Transverse colon (tissue), 4 donors: ENCODE measurements around the gene SHISA5. TPM values are rescaled to one million over a fixed set of nuclear protein-coding genes. Genes with fewer than 3 reads are reported as not detected.

ENCODE experiments used
- DNase-seq: peaks from one replicate; pipeline ENCODE4 v3.0.0-alpha.2; 2019
- H3K27ac ChIP-seq, 4 donors: fragments of 200-600 bp; sonication (generic); 2 replicates each; pipeline ENCODE4 v1.5.1; 2016 to 2018; ENCODE audit warnings: inconsistent platforms in 4 of 4
- H3K27me3 ChIP-seq: fragments of 200-600 bp; sonication (generic); 2 replicates; pipeline ENCODE4 v1.5.1; 2017; ENCODE audit warnings: inconsistent platforms
- H3K36me3 ChIP-seq, 4 donors: fragments of 200-600 bp; sonication (generic); 2 replicates each; pipeline ENCODE4 v1.5.1; 2017 to 2019; ENCODE audit warnings: inconsistent platforms in 4 of 4
- H3K4me1 ChIP-seq, 4 donors: fragments of 200-600 bp; sonication (generic); 2 replicates each; pipeline ENCODE4 v1.5.1; 2017 to 2020; ENCODE audit warnings: inconsistent platforms in 4 of 4
- H3K4me3 ChIP-seq, 4 donors: fragments of 200-600 bp; sonication (generic); 1 replicate in 1 of 4; 2 replicates in 3 of 4; pipeline versions ENCODE4 v1.5.1 to v1.6.1; 2017 to 2019; ENCODE audit warnings: inconsistent platforms in 4 of 4
- H3K9me3 ChIP-seq, 2 donors: fragments of 200-600 bp; sonication (generic); 2 replicates each; pipeline ENCODE4 v1.5.1; 2017 to 2019; ENCODE audit warnings: inconsistent platforms in 2 of 2
- EP300 ChIP-seq: sonication (generic); formaldehyde crosslinking; IDR thresholded peaks from one replicate; pipeline ENCODE4 v1.6.1; 2017; ENCODE audit warnings: antibody characterized with exemption, low read depth
- POLR2A ChIP-seq: fragments of 450-650 bp; IDR thresholded peaks from one replicate; pipeline ENCODE4 v1.6.1; 2016; ENCODE audit warnings: antibody characterized with exemption, mild to moderate bottlenecking, moderate library complexity
- POLR2AphosphoS5 ChIP-seq, 3 donors: sonication (generic); formaldehyde crosslinking; IDR thresholded peaks; one replicate each; pipeline ENCODE4 v1.6.1; 2016; ENCODE audit warnings: antibody characterized with exemption in 3 of 3
- WGBS, 2 donors: methylation state at CpG; one replicate each; pipeline ENCODE4 v1.1.5; 2018; ENCODE audit warnings: low coverage in 1 of 2; 5-methylcytosine and 5-hydroxymethylcytosine counted together
- in situ Hi-C, 4 donors: fragments of 200-750 bp; cut with MboI; loops; one replicate each; pipeline versions ENCODE4 v1.15.0 to v1.15.1; 2017; ENCODE audit warnings: low sequenced_read_pairs in 3 of 4, low pct_ligation_motif_present in 1 of 4, low pct_unique_long_range_greater_than_20kb in 1 of 4
- intact Hi-C: fragments of 100-400 bp; cut with DNase I; formaldehyde crosslinking; loops from one replicate; pipeline ENCODE4 v1.15.1; 2023; ENCODE audit warnings: low total_unique reads
- total RNA-seq, 4 donors: library from RNA; depleted of rRNA; stranded (reverse); fragments of >200 nt; gene quantifications; one replicate each; pipeline ENCODE4 v1.1.0, GENCODE V29; 2016
- TF ChIP-seq, protein P1 (sequence below), 5 experiments: fragments of 200-600 bp in 3 of 5; fragments of 450-650 bp in 2 of 5; sonication (generic) in 3 of 5; IDR thresholded peaks; 1 replicate in 2 of 5; 2 replicates in 3 of 5; pipeline ENCODE4 v1.5.1; 2016 to 2017; ENCODE audit warnings: antibody characterized with exemption in 5 of 5, inconsistent platforms in 3 of 5, mild to moderate bottlenecking in 2 of 5, moderate library complexity in 1 of 5

The SHISA5 gene
- total RNA-seq, 4 donors from 2014 or later = 72.9 to 89.4 (median 80.8) TPM

DNA sequence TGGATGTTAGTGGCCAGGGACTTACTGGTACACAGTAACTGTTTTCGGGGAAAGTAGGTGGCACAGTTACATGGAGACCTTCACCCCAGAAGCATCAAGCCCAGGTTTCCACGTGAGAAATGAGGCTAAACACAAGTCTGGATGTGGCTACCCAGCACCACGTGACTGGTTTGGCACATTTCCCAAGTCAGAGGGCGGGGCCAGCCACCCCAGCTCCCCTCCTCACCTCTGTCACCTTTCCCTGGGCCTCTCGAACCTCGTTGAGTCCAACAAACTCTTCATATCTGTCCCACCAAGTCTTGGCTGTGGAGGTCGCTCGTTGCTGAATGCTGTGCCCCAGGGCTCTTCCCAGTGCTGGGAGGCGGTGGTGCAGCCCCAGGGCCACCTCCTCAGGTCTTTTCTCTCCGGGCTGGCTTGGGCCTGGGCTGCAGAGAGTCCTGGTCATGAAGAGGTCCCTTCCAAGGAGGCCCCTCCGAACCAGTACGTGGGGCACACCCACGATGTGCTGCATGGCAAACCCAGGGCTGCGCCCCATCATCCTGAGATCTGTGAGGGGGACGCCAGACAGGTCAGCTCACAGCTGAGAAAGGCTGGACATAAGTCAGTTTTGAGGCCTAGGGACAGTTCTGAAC lies 69.3 kb downstream of the SHISA5 start:
- TF ChIP-seq, protein P1, sequence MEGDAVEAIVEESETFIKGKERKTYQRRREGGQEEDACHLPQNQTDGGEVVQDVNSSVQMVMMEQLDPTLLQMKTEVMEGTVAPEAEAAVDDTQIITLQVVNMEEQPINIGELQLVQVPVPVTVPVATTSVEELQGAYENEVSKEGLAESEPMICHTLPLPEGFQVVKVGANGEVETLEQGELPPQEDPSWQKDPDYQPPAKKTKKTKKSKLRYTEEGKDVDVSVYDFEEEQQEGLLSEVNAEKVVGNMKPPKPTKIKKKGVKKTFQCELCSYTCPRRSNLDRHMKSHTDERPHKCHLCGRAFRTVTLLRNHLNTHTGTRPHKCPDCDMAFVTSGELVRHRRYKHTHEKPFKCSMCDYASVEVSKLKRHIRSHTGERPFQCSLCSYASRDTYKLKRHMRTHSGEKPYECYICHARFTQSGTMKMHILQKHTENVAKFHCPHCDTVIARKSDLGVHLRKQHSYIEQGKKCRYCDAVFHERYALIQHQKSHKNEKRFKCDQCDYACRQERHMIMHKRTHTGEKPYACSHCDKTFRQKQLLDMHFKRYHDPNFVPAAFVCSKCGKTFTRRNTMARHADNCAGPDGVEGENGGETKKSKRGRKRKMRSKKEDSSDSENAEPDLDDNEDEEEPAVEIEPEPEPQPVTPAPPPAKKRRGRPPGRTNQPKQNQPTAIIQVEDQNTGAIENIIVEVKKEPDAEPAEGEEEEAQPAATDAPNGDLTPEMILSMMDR (IDR thresholded peaks at IDR 0.05) = no peak
- TF ChIP-seq POLR2A (no peak), EP300 (no peak), POLR2AphosphoS5 (IDR thresholded peaks at IDR 0.05) (no peak)
- WGBS, 2 donors = 69% methylated on average over 15 of the region's 15 CpGs; no CpG with 5 or more reads in 1 of the 2 donors
- no peak overlapping the region for H3K4me3 ChIP-seq
- DNase-seq = peak; percentile 54
- H3K9me3 ChIP-seq = no peaks in the 10 kb centered on the region
- intact Hi-C loops = loop anchor here (10.0 kb wide), 1 partner anchor 160 kb away; no protein-coding TSS in a partner anchor
- H3K36me3 ChIP-seq = no peaks in the 10 kb centered on the region
- H3K4me1 ChIP-seq = peaks cover 19 to 54% (median 38%) of the 10 kb centered on the region in 4 donors
- in situ Hi-C loops = loop anchor here in 3 of 4 donors (5.0 to 10.0 kb wide), 4 partner anchors 32 to 162 kb away; no protein-coding TSS in a partner anchor
- peak overlapping the region; percentile 75 to 86 (median 80) for H3K27ac ChIP-seq
- no peaks in the 10 kb centered on the region for H3K27me3 ChIP-seq

DNA sequence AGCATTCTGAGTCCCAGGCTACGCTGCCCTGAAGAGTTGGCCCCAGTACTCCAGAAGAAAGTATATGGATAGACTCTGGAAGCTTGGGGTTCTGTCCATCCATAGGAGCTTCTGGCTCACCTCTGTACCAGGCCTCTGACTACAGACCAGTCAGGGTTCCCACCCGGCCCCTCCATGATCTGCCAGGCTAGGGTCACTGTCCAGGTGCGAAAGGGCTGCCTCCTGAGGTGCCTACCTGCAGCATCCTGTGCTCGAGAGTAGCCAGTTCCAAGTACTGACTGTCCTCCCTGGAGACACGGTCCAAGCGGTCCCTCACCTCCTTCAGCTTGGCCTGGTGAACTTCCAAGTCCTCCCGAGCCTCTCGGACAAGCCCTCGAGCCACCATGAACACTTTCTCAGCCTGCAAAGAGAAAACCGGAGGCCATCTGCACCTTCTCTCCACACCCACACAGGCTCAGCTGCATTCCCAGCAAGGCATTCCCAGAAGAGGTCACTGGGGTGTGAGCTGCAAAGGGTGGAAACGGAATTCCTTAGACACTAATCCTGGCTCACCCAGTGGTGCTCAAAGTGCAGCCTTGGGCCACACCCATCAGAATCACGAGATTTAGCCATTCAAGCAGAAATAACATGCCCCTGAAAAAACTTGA lies 70.4 kb downstream of the SHISA5 start:
- in situ Hi-C loops (loop anchor here in 1 of 4 donors (10.0 kb wide), 1 partner anchor 159 kb away; no protein-coding TSS in a partner anchor), intact Hi-C loops (loop anchor here (10.0 kb wide), 1 partner anchor 159 kb away; no protein-coding TSS in a partner anchor)
- 30 to 63% methylated on average over 2 to 12 of the region's 12 CpGs for WGBS, 2 donors
- Histone ChIP-seq H3K9me3 (no peaks in the 10 kb centered on the region), H3K27me3 (no peaks in the 10 kb centered on the region), H3K36me3 (no peaks in the 10 kb centered on the region), H3K4me3 (peak overlapping the region in 1 of 4 donors; percentile 26), H3K4me1 (peaks cover 12 to 44% (median 32%) of the 10 kb centered on the region in 4 donors), H3K27ac (peak overlapping the region; percentile 75 to 86 (median 80))
- TF ChIP-seq POLR2AphosphoS5 (IDR thresholded peaks at IDR 0.05) (peak in 2 of 3 donors; percentile 72 to 84), POLR2A (peak; percentile 50)
- TF ChIP-seq, protein P1 (IDR thresholded peaks at IDR 0.05) = no peak
- DNase-seq = peak; percentile 84

DNA sequence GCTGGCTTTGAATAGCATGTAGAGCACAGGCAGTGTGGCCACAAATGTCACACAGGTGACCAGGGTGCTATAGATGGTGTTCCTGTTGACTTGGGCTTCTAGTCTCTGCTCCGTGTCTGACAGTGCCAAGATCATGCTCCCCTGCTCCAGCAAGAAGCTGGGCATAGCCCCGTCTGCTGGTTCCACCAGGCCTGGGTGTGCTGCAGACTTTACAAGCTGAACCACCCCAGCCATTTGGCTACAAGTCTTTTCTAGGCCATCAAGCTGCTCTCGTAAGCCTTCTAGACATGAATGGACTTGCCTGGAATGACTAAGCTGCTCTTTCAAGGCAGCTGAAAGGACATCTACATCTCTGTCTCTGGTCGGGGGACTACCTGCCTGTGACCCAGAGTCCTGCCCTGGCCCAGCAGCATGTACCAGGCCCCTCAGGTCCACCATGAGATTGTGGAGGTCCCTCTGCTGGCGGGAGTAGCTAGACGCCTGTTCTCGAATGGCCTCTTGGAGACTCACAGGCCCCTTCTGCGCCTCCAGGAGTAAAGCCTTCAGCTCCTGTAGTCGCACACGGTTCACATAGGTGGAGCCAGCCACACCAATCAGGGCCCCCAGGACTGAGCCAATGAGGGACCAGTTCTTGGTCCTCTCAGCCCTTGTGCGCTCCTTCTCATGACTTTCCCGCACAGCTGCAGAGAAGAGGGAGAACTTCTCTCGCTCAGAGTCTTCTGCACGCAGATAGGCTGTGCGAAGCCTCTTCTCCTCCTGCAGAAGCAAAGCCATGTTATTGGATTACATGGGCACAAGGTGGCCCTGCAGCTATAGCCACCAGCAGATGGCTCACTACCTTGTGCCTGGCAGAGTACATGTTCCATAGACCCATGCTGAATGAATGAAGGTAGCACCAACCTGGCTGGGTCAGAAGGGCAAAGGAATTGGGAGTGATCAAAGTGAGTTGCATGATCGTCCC lies 71.3 kb downstream of the SHISA5 start:
- DNase-seq = peak; percentile 25
- TF ChIP-seq POLR2AphosphoS5 (IDR thresholded peaks at IDR 0.05) (no peak), EP300 (no peak), POLR2A (no peak)
- TF ChIP-seq, protein P1 (IDR thresholded peaks at IDR 0.05) = peak in 4 of 5 experiments; percentile 6 to 25 (median 20)
- H3K4me3 ChIP-seq = no peak overlapping the region
- 85% methylated on average over 16 of the region's 16 CpGs; no CpG with 5 or more reads in 1 of the 2 donors for WGBS, 2 donors
- in situ Hi-C loops = loop anchor here in 1 of 4 donors (10.0 kb wide), 1 partner anchor 158 kb away; no protein-coding TSS in a partner anchor
- H3K9me3 ChIP-seq = no peaks in the 10 kb centered on the region
- intact Hi-C loops = loop anchor here (10.0 kb wide), 1 partner anchor 158 kb away; no protein-coding TSS in a partner anchor
- H3K36me3 ChIP-seq = no peaks in the 10 kb centered on the region
- peak overlapping the region; percentile 75 to 86 (median 80) for H3K27ac ChIP-seq
- no peaks in the 10 kb centered on the region for H3K27me3 ChIP-seq
- peaks cover 17 to 51% (median 40%) of the 10 kb centered on the region in 4 donors for H3K4me1 ChIP-seq
